IMR-90 (cell line): Measurements from ENCODE around the gene CARD8. TPM values are rescaled to one million over a fixed set of nuclear protein-coding genes. Genes with fewer than 3 reads are reported as not detected.

ENCODE experiments used
- ATAC-seq: fragments of 200-7000 bp; cut with Tn5 transposase; 2 replicates; pipeline ENCODE4 v1.9.1; 2020; ENCODE audit warnings: low read depth, mild to moderate bottlenecking, moderate library complexity
- BruUV-seq: library from RNA; stranded (reverse); fragments of 400-500 nt; replicated peaks from 2 replicates; lab custom pipeline; 2021; lab: Mats Ljungman, UMichigan
- CTCF ChIA-PET: fragments of 300-600 bp; formaldehyde crosslinking; extraction: SDS; loops from one replicate; lab custom pipeline; 2021; ENCODE audit warnings: antibody characterized with exemption; lab: Yijun Ruan, JAX
- POLR2A ChIA-PET: fragments of 300-600 bp; sonication (Branson Sonifier 250); formaldehyde crosslinking; loops from one replicate; lab custom pipeline; 2022; ENCODE audit warnings: antibody characterized with exemption; ENCODE audit not compliant: unreplicated experiment; lab: Charles Lee
- DNase-seq: peaks from one replicate; pipeline ENCODE4 v3.0.0; 2013
- H2AFZ ChIP-seq: replicated peaks from 2 replicates; pipeline ENCODE3; 2013; ENCODE audit warnings: low read length, mild to moderate bottlenecking; ENCODE audit not compliant: poor library complexity
- H2AK5ac ChIP-seq: 2 replicates; pipeline ENCODE4 v1.6.1; 2013; ENCODE audit warnings: low read depth, low read length, inconsistent platforms
- H2AK9ac ChIP-seq: replicated peaks from 2 replicates; pipeline ENCODE3; 2013; ENCODE audit warnings: mild to moderate bottlenecking, low read depth, low read length, moderate library complexity; ENCODE audit not compliant: poor library complexity
- H2BK120ac ChIP-seq: 2 replicates; pipeline ENCODE4 v1.6.1; 2013; ENCODE audit warnings: low read depth, low read length, inconsistent platforms
- H2BK15ac ChIP-seq: 3 replicates; pipeline ENCODE4 v1.6.1; 2013; ENCODE audit warnings: low read depth, low read length, inconsistent platforms
- H2BK20ac ChIP-seq: 2 replicates; pipeline ENCODE4 v1.6.1; 2013; ENCODE audit warnings: low read depth, mild to moderate bottlenecking, inconsistent platforms, low read length, moderate library complexity
- H2BK5ac ChIP-seq: 2 replicates; pipeline ENCODE4 v1.6.1; 2013; ENCODE audit warnings: mild to moderate bottlenecking, low read depth, low read length, inconsistent platforms; ENCODE audit not compliant: poor library complexity, severe bottlenecking
- H3K14ac ChIP-seq: replicated peaks from 2 replicates; pipeline ENCODE4 v1.6.1; 2013; ENCODE audit warnings: low read depth, low read length, inconsistent platforms
- H3K18ac ChIP-seq: 2 replicates; pipeline ENCODE4 v1.6.1; 2013; ENCODE audit warnings: low read depth, low read length, control low read depth
- H3K23ac ChIP-seq: 2 replicates; pipeline ENCODE4 v1.6.1; 2013; ENCODE audit warnings: low read depth, low read length, inconsistent platforms
- H3K27ac ChIP-seq: 2 replicates; pipeline ENCODE4 v1.5.1; 2013; ENCODE audit warnings: mild to moderate bottlenecking, control low read depth, low read length; ENCODE audit not compliant: insufficient read depth
- H3K27me3 ChIP-seq: 2 replicates; pipeline ENCODE4 v1.6.1; 2013; ENCODE audit warnings: low read length; ENCODE audit not compliant: control insufficient read depth, insufficient read depth
- H3K36me3 ChIP-seq: 2 replicates; pipeline ENCODE4 v1.6.1; 2013; ENCODE audit warnings: low read length, mixed read lengths; ENCODE audit not compliant: control insufficient read depth, insufficient read depth
- H3K4ac ChIP-seq: 2 replicates; pipeline ENCODE4 v1.6.1; 2013; ENCODE audit warnings: low read depth, low read length, inconsistent platforms
- H3K4me1 ChIP-seq: 2 replicates; pipeline ENCODE4 v1.6.1; 2013; ENCODE audit warnings: low read length, mixed read lengths; ENCODE audit not compliant: control insufficient read depth, insufficient read depth
- H3K4me2 ChIP-seq: 2 replicates; pipeline ENCODE4 v1.6.1; 2013; ENCODE audit warnings: low read depth, mild to moderate bottlenecking, control low read depth, low read length, moderate library complexity
- H3K4me3 ChIP-seq: 2 replicates; pipeline ENCODE4 v1.5.1; 2013; ENCODE audit warnings: low read depth, mild to moderate bottlenecking, control low read depth, low read length, moderate library complexity; ENCODE audit not compliant: insufficient read depth
- H3K56ac ChIP-seq: 2 replicates; pipeline ENCODE4 v1.6.1; 2013; ENCODE audit warnings: low read length, inconsistent platforms; ENCODE audit not compliant: insufficient read depth; ENCODE audit errors: extremely low read depth
- H3K79me1 ChIP-seq, 2 experiments: 2 replicates each; pipeline ENCODE4 v1.6.1; 2013; ENCODE audit warnings: low read length in 2 of 2, inconsistent platforms in 1 of 2, low read depth in 1 of 2
- H3K9ac ChIP-seq: 2 replicates; pipeline ENCODE4 v1.6.1; 2013; ENCODE audit warnings: low read depth, low read length, control low read depth
- H3K9me1 ChIP-seq: 2 replicates; pipeline ENCODE4 v1.6.1; 2013; ENCODE audit warnings: low read length, inconsistent platforms; ENCODE audit not compliant: insufficient read depth
- H3K9me3 ChIP-seq: 2 replicates; pipeline ENCODE4 v1.6.1; 2013; ENCODE audit warnings: low read length; ENCODE audit not compliant: control insufficient read depth, insufficient read depth
- H4K20me1 ChIP-seq: 2 replicates; pipeline ENCODE4 v1.6.1; 2013; ENCODE audit warnings: low read length, inconsistent platforms; ENCODE audit not compliant: insufficient read depth
- H4K5ac ChIP-seq: 2 replicates; pipeline ENCODE4 v1.6.1; 2013; ENCODE audit warnings: mild to moderate bottlenecking, low read depth, low read length, control low read depth
- H4K8ac ChIP-seq, 2 experiments: 2 replicates each; pipeline ENCODE4 v1.6.1; 2013; ENCODE audit warnings: low read depth in 2 of 2, low read length in 2 of 2, control low read depth in 1 of 2, inconsistent platforms in 1 of 2
- H4K91ac ChIP-seq: 2 replicates; pipeline ENCODE4 v1.6.1; 2013; ENCODE audit warnings: low read depth, low read length, inconsistent platforms; ENCODE audit not compliant: insufficient read depth
- CTCF ChIP-seq: conservative IDR thresholded peaks from 2 replicates; pipeline ENCODE4 v1.5.1; 2012; ENCODE audit warnings: mild to moderate bottlenecking, low read depth, low read length, improper control_type of control experiment
- FOS ChIP-seq: fragments of 150-350 bp; IDR thresholded peaks from 2 replicates; pipeline ENCODE4 v1.6.1; 2016; ENCODE audit warnings: low read depth, low read length
- MAZ ChIP-seq: IDR thresholded peaks from 2 replicates; pipeline ENCODE4 v1.6.1; 2012; ENCODE audit warnings: low read depth, mild to moderate bottlenecking, low read length, improper control_type of control experiment, moderate library complexity, borderline replicate concordance
- RCOR1 ChIP-seq: IDR thresholded peaks from 2 replicates; pipeline ENCODE4 v1.6.1; 2012; ENCODE audit warnings: mild to moderate bottlenecking, low read length, improper control_type of control experiment; ENCODE audit not compliant: insufficient replicate concordance
- SMC3 ChIP-seq: fragments of 150-350 bp; IDR thresholded peaks from 2 replicates; pipeline ENCODE4 v1.6.1; 2016; ENCODE audit warnings: low read depth, mild to moderate bottlenecking, antibody characterized with exemption, low read length, moderate library complexity
- WGBS, 2 experiments: methylation state at CpG; one replicate each; pipeline versions ENCODE4 v1.1.5 to v1.1.7; 2013; ENCODE audit warnings: missing lambda C conversion rate in 2 of 2; ENCODE audit not compliant: insufficient read length in 1 of 2; ENCODE audit errors: extremely low coverage in 2 of 2; 5-methylcytosine and 5-hydroxymethylcytosine counted together
- dilution Hi-C: fragments of 300-500 bp; cut with HindIII; formaldehyde crosslinking; loops from one replicate; pipeline ENCODE4 v1.14.3; 2018; ENCODE audit warnings: low sequenced_read_pairs; ENCODE audit not compliant: unreplicated experiment
- in situ Hi-C: fragments of 300-500 bp; cut with MboI; formaldehyde crosslinking; loops from 3 replicates; pipeline ENCODE4 v1.14.3; 2019; ENCODE audit warnings: low sequenced_read_pairs, inconsistent platforms, mixed read lengths
- intact Hi-C: fragments of 100-400 bp; cut with micrococcal nuclease; formaldehyde crosslinking; loops from 2 replicates; pipeline ENCODE4 v1.10.0; 2022
- polyA plus RNA-seq, 3 experiments: library from polyadenylated mRNA; depleted of rRNA; stranded (reverse); fragments of >200 nt; gene quantifications; 2 replicates each; pipeline ENCODE4 v1.2.3, GENCODE V29; 2012; ENCODE audit warnings: low replicate concordance in 1 of 3
- total RNA-seq: library from RNA; depleted of rRNA; stranded (reverse); fragments of >200 nt; gene quantifications from 2 replicates; pipeline ENCODE4 v1.2.3, GENCODE V29; 2012
- TF ChIP-seq, protein P1 (sequence below): fragments of 150-350 bp; IDR thresholded peaks from 2 replicates; pipeline ENCODE4 v1.6.1; 2016; ENCODE audit warnings: low read depth, mild to moderate bottlenecking, low read length, moderate library complexity, borderline replicate concordance

The CARD8 gene
- total and polyA plus RNA-seq, 2 of the 4 experiments (the other 2 are of a cell fraction) = 11.3 to 15.5 TPM

- dilution Hi-C loops = no loop called here
- Histone ChIP-seq H2BK120ac (peak overlapping the region; percentile 63), H3K9ac (peak overlapping the region; percentile 6; the same call in 1 of the 2 replicates), H3K56ac (no peak overlapping the region), H2BK5ac (no peak overlapping the region), H2AK9ac (peak overlapping the region; percentile 89), H3K14ac (no peak overlapping the region), H3K27ac (0 out of 2 replicates have a peak overlapping the region, but pooled peaks have one; percentile 7), H2BK20ac (0 out of 2 replicates have a peak overlapping the region, but pooled peaks have one; percentile 48), H2AFZ (peak overlapping the region; percentile 92), H4K91ac (no peak overlapping the region; the same call in 1 of the 2 replicates), H4K5ac (no peak overlapping the region), H3K79me1 (no peaks in the 10 kb centered on the region), H2BK15ac (peak overlapping the region; percentile 75; the same call in 1 of the 3 replicates), H3K23ac (no peak overlapping the region), H3K9me1 (no peaks in the 10 kb centered on the region), H3K4me3 (no peak overlapping the region), H3K4me1 (peaks cover 5% of the 10 kb centered on the region), H3K4ac (peak overlapping the region; percentile 6; the same call in 1 of the 2 replicates), H4K20me1 (no peaks in the 10 kb centered on the region), H3K18ac (no peak overlapping the region; the same call in 1 of the 2 replicates), H4K8ac (peak overlapping the region in 1 of 2 experiments; percentile 87; a peak in 1 of 4 replicates), H3K4me2 (peak overlapping the region; percentile 75), H3K36me3 (no peaks in the 10 kb centered on the region), H3K27me3 (no peaks in the 10 kb centered on the region), H3K9me3 (peaks cover 3% of the 10 kb centered on the region), H2AK5ac (0 out of 2 replicates have a peak overlapping the region, but pooled peaks have one; percentile 60)
- peak; percentile 70 for ATAC-seq
- no CpG with 5 or more reads among the region's 10 CpGs for WGBS, 2 experiments
- POLR2A ChIA-PET = no interaction called here
- no TSS peak for BruUV-seq
- in situ Hi-C loops = no loop called here
- TF ChIP-seq RCOR1 = no peak
- peak; percentile 90; the same call in 1 of the 2 replicates for TF ChIP-seq MAZ
- TF ChIP-seq FOS = peak; percentile 59; the same call in 1 of the 2 replicates
- TF ChIP-seq SMC3 = no peak
- TF ChIP-seq, protein P1, sequence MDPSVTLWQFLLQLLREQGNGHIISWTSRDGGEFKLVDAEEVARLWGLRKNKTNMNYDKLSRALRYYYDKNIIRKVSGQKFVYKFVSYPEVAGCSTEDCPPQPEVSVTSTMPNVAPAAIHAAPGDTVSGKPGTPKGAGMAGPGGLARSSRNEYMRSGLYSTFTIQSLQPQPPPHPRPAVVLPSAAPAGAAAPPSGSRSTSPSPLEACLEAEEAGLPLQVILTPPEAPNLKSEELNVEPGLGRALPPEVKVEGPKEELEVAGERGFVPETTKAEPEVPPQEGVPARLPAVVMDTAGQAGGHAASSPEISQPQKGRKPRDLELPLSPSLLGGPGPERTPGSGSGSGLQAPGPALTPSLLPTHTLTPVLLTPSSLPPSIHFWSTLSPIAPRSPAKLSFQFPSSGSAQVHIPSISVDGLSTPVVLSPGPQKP = no peak
- TF ChIP-seq CTCF = peak; percentile 28; the same call in 1 of the 2 replicates
- CTCF ChIA-PET = interaction anchor here (0.6 to 1.7 kb wide), 3 partner anchors 19 to 25 kb away, joined by 4 to 7 read pairs (median 4); no protein-coding TSS in a partner anchor
- intact Hi-C loops = no loop called here
- peak; percentile 57 for DNase-seq
Observed at GRCh38 chr19:48290401-48290770, 34.7 kb upstream of the CARD8 start.
